Measurements from ENCODE around the gene DLG1.

The DLG1 gene

DNA sequence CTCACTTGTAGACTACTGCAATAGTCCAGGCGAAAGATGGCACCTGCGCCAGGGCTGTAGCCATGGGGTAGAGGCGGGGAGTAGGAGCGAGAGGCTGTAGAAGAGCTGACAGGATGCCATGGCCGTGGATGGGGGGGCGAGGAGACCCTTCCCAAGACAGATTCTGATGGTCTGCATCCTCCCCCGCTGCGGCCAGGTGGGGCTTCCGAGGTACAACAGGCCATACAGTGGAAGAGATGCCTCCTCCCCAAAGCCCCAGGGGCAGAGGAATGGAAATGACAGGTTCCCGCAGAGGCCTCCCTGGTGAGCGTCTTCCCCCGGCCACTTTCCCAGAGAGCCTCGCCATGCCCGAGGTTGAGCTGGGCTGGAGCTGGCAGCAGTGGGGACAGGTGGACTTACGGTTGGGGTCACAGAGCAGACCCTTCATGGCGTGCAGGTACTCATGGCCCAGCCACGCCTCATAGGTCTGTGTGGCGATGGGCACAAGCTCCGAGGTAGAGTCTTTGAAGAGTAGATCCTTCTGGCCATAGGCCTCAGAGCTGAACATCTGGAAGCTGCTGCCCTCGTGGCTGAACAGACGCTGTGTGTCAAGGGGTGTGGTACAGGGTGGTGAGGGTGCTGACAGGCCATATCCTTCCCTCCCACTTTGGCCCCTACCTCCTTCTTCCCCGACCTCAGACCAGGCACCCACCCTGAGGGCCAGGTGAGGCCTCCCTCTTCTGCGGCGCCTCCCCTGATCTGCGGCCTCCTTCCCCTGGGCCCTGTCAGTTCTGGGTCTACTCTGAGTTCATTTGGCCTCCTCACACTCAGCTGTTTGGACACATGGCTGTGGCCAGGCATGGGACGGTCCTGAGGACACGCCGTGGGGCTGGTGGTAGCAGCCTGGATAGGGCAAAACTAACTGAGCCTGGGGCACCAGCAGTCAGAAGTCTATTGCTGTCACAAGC lies 282.3 kb downstream of the DLG1 start:
- DNase-seq (ENCODE audit: insufficient read length, low spot score) (no peak), FAIRE-seq (no peak)
- TF ChIP-seq POLR2A (IDR thresholded peaks at IDR 0.05; ENCODE audit: low read depth, low read length) = no peak

DNA sequence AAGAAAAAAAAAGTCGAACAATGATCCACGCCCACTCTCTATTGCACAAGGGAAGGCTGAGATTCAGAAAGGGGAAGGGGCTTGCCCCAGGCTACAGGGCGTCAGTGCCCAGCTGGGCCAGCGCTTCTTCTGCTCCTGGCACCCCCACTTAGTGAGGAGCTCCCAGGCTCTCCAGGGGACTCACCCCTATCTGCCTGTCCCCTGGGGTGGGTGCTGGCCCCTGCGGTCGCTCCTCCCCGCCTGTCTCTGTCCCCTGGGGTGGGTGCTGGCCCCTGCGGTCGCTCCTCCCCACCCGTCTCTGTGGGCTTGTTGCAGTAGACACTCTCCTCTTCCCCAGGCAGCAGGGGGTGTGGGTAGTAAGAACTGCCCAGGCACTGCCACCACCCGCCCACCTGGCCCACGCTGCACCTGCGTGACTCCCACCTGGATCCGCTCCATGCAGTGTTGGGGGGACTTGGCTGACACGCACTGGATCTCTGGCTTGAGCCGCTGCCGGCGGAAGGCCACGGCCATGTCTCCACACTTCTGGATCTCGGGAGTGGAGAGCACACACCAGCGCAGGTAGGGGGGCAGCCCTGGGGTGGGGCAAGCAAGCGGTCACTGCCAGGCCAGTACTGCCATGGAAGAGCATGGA lies 283.4 kb downstream of the DLG1 start:
- no peak for TF ChIP-seq POLR2A (IDR thresholded peaks at IDR 0.05; ENCODE audit: low read depth, low read length)
- DNase-seq (ENCODE audit: insufficient read length, low spot score) = no peak
- FAIRE-seq = no peak

DNA sequence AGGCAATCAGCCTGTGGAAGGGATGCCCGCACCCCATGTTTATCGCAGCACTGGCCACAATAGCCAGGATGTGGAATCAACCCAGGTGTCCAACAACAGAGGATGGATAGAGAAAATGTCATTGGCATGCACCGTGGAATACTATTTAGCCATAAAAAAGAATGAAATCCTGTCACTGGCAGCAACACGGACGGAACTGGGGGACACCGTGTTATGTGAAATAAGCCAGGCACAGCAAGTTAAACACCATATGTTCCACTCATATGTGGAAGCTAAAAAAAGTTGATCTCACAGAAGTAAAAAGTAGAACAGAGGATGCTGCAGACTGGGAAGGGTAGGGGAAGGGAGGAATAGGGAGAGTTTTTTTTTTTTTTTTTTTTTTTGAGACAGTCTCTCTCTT lies 284.4 kb downstream of the DLG1 start:
- FAIRE-seq = no peak
- no peak for DNase-seq (ENCODE audit: insufficient read length, low spot score)
- TF ChIP-seq POLR2A (IDR thresholded peaks at IDR 0.05; ENCODE audit: low read depth, low read length) = no peak

DNA sequence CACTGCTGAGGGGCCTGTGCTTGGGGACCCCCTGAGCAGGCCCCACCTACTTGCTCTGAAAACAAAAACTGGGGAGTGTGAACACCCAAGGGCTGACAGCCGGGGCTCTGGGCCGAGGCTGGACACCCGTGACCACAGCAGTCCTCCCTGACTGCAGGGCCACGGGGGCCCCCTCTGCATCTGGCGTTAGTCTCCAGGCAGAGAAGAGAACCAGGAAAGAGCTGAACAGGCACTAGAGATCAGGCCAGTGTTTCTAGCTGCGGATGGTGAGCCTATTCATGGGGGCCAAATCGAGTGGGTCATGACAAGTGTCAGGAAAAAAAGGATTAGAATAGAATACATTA lies 285.9 kb downstream of the DLG1 start:
- no peak for DNase-seq (ENCODE audit: insufficient read length, low spot score)
- FAIRE-seq = no peak
- no peak for TF ChIP-seq POLR2A (IDR thresholded peaks at IDR 0.05; ENCODE audit: low read depth, low read length)

DNA sequence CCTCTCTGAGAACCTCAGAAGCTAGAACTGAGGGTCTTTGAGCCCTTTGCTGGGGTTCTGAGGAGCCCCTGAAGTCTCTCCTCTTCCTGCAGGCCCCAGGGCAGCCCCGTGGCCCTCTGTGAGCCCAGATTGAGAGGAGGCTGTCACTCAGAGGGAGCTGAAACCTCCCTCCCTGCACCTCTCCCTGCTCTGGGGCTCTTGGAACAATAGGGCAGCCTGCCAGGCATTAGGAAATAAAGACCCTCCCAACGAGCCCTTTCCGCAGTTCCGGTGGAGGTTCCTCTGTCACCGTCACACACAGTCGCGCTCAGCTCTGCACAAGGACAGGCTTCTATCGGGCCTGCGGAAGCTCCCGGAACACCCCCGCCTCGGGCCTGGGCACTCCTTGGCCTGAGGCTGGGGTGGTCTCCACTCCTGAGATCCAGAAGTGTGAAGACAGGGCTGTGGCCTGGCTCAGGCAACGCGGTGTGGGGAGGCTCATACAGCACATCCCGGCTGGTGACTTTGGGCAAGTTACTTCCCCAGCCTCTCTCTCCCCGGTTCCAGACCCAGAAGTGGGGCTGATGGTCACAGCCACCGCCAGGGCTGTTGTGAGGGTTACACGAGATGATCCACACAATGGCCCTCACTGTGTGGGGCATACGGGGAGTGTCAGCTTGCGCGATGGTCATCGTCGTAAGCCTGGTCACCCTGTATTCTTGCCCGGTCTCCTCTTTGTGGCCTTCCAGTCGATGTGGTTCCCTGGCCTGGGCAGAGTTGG lies 286.5 kb downstream of the DLG1 start:
- no peak for DNase-seq (ENCODE audit: insufficient read length, low spot score)
- TF ChIP-seq POLR2A (IDR thresholded peaks at IDR 0.05; ENCODE audit: low read depth, low read length) = no peak
- FAIRE-seq = no peak

DNA sequence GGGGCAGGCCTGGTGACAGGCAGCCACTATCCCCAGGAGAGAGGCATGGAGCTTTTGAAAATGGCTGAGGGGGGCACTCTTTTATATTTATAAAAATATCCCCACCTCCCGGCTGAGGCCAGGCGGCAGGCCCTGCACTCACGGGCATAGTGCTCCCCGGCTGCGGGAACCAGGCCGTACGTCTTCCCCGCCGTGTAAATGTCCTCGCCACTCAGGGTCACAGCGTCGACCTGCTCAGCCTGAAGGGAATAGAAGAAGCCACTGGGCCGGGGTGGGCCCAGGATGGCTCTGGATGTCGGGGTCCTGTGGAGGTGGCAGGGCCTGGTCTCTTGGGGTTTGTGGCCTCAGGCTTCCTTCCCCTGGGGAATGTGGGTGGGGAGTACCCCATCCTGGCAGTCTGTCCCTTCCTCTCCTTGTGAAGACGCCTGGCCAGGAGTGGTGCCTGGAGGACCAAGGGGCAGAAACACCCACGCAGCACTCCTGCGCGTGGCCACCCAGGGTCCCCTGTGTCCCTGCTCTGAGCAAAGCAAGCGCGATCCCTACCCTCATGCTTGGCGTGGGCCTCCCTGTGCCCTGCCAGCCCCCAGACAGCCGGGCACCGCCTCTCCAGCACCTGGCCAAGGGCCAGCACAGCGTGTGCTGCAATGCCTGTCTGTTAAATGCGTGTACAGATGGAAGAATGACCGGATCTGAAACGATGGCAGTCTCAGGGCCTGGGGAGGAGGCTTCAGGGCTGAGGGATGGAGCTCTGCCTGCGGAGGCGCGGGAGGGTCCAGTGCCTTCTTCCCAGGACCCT lies 287.7 kb downstream of the DLG1 start:
- no peak for TF ChIP-seq POLR2A (IDR thresholded peaks at IDR 0.05; ENCODE audit: low read depth, low read length)
- FAIRE-seq (no peak), DNase-seq (ENCODE audit: insufficient read length, low spot score) (no peak)

DNA sequence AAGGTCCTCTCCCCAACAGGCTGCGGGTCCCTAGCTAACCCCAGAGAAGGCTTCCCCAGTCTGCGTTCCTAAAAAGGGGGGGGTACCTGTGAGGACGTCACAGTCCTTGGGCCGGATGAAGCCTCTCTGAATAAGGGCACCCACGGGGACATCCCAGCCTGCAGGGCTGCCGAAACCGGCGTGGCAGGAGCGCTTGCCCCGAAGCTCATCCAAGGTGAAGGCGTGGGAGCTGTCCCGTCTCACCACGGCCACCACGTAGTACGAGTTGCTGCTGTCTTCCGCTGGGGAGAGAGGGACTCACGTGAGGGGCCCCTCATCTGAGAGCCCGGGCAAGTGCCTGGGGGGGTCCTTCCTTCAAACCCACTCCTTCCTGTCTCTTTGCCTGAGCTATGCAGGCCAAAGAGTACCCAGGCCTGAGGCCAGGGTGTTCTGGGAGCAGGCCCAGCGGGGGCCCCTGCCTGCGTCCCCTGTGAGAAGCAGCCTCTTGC lies 288.8 kb downstream of the DLG1 start:
- no peak for TF ChIP-seq POLR2A (IDR thresholded peaks at IDR 0.05; ENCODE audit: low read depth, low read length)
- DNase-seq (ENCODE audit: insufficient read length, low spot score) (no peak), FAIRE-seq (no peak)

DNA sequence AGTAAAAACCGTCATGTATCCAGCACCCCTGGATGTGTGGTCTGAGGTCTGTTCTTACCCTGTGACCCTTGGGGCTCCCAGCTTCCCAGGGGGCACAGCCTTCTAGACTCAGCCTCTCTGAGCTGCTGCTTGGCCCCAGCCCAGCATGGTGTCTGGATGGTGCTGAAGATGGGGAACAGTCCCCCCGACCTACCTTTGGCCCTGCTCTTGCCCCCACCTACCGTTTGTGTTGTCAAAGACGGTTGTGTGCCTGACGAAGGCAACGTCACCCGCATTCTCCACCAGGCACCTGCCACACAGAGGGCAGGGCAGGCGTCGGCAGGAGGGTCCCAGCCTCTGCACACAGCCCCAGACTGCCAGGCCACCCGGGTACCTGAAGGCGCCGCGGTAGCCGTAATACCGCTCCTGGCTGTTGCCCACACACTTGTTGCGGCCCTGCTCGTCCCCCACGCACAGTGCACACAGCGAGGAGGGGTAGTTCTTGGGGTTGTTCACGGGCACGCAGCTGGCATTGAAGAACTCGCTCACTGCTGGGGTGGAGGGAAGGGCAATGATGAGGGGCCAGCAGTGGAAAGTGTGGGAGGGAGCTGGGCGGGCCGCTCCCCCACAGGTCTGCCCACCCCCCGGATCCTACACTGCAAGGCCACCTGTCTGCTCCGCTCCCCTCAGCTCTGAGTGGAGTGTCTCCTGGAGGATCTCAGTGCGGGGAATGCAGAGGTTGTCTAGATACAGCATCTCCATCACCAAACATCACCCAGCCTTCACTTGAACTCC lies 289.8 kb downstream of the DLG1 start:
- FAIRE-seq (no peak), DNase-seq (ENCODE audit: insufficient read length, low spot score) (no peak)
- no peak for TF ChIP-seq POLR2A (IDR thresholded peaks at IDR 0.05; ENCODE audit: low read depth, low read length)

DNA sequence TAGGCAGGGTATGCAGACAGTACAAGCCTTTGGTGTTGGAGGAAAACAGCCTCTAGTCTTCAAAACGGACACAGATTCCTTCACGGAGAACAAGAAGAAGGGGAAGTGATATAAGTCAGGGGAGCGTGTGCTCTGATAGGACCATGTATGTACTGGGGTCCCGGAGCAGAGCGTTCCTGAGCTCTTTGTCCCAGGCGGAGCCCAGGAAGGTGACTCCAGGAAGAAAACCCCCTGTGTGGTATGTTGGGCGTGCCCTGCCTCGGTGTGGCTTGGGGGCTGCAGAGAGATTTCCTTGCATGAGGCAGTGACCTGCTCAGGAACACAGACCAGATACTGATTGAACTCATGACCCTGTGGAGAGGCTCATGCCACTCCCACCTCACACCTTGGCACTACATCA lies 290.5 kb downstream of the DLG1 start:
- DNase-seq (ENCODE audit: insufficient read length, low spot score) = no peak
- no peak for FAIRE-seq

DNA sequence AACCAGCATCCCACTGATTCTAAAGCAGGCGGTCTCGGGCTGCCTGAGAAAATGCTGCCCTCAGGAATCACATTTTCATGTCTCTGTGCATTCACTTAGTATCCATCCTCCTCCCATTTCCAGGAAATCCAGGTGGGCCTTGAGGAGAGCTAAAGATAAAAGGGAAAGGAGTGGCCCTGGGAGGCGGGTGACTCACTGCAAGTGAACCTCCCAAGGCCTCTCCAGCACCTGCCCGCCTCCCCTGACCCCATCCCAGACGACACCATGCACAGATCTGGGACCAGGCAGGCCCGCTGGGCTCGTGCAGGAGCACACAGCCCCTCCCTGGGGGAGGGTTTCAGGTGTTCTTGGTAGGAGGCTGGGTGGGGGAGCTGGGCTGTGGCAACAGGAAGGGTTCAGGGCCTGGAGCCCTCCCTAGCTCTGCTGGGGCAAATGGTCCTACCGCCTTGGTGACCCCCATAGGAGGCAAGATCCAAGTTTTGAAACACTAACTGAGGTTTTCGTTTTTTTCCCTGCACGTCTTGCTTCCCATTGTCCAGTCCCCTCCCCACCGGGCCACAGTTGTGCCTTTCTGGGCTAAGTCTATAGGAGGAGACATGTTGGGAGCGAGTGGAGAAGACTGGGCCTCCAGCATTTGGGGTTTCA lies 291.0 kb downstream of the DLG1 start:
- no peak for DNase-seq (ENCODE audit: insufficient read length, low spot score)
- no peak for FAIRE-seq
- no peak for TF ChIP-seq POLR2A (IDR thresholded peaks at IDR 0.05; ENCODE audit: low read depth, low read length)

More for the DNA sequence above, 290.5 kb downstream of the DLG1 start:
- no peak for TF ChIP-seq POLR2A (IDR thresholded peaks at IDR 0.05; ENCODE audit: low read depth, low read length)

DNA sequence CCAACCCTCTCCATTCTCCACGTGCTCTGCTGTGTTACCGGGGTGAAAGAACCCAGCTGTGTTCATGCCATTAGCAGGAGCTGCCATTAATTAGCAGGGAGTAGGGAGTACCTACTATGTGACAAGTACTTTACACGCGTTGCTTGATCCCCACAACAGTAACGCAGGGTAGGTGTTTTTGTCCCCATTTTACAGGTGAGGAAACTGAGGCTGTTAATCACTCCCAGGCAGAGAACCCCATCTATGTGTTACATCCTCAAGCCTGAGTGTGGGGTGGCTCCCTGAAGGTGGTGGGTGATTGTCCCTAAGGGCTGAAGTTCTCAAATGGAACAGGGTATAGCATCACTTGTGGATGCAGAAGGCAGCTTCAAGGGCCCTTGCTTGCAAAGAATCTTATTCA lies 291.6 kb downstream of the DLG1 start:
- FAIRE-seq (no peak), DNase-seq (ENCODE audit: insufficient read length, low spot score) (no peak)
- no peak for TF ChIP-seq POLR2A (IDR thresholded peaks at IDR 0.05; ENCODE audit: low read depth, low read length)

DNA sequence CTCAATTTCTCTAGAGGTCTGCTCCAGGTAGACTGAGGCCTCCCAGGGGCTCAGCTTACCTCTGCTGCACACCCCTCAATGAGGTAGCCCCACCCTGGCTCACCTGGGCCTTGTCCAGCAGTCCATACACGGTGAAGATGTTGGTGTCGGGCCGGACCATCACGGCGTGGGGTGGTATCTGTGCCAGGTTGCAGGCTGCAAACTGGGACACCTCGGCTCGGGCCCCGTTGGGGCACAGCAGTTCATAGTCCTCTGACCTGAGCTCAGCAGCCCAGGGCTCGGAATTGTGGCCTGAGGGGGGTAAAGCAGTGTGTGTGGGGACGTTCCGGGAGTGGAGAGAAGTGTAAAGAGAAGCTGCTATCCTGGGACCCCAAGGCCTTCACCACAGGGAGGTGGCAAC lies 292.0 kb downstream of the DLG1 start:
- FAIRE-seq = no peak
- DNase-seq (ENCODE audit: insufficient read length, low spot score) = no peak
- TF ChIP-seq POLR2A (IDR thresholded peaks at IDR 0.05; ENCODE audit: low read depth, low read length) = no peak

All from H54 (cell line).